AG04449 (cell line): Measurements from ENCODE around the gene NAA35.
"Not testable (repeated sequence)": the region's sequence is repeated elsewhere in the genome, so short reads cannot be mapped to it uniquely, and the experiment has no call there.

Experiments used
- CTCF ChIA-PET: fragments of 350-600 bp; formaldehyde crosslinking; extraction: SDS; loops from one replicate; lab custom pipeline; 2021; ENCODE audit warnings: antibody characterized with exemption; lab: Yijun Ruan, JAX
- POLR2A ChIA-PET: fragments of 400-600, 350-600 bp; formaldehyde crosslinking; extraction: SDS; loops from one replicate; lab custom pipeline; 2020; ENCODE audit warnings: antibody characterized with exemption, inconsistent platforms; lab: Yijun Ruan, JAX
- DNase-seq: peaks from one replicate; pipeline ENCODE4 v3.0.0-alpha.2; 2010; ENCODE audit warnings: low read depth, low spot score
- H3K4me3 ChIP-seq: 2 replicates; pipeline ENCODE4 v1.5.1; 2011; ENCODE audit warnings: low read depth, mild to moderate bottlenecking, control low read depth, low read length
- TF ChIP-seq, protein P1 (sequence below): IDR thresholded peaks from one replicate; pipeline ENCODE4 v1.5.1; 2011; ENCODE audit warnings: mild to moderate bottlenecking, moderate library complexity, low read length, control low read depth, inconsistent platforms; ENCODE audit not compliant: insufficient read depth; ENCODE audit errors: missing control alignments

NAA35 gene

DNA sequence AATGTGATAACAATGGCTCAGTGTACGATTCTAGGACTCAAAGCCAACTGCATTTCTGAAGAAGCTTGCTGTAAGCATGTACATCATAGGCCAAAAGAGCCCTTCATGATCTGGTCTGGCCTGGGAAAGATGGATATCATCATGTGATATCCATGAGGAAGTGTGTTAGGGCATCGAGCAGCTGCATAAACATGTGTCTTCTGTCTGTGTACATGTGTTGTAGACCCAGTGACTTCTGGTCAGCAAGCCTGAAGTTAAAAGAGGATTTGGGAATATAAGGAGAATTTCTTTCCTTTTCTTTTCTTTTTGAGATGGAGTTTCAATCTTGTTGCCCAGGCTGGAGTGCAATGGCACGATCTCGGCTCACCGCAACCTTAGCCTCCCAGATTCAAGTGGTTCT, 15.5 kb upstream of the NAA35 start:
- ChIA-PET POLR2A (no interaction called here), CTCF (no interaction called here)
- TF ChIP-seq, protein P1, sequence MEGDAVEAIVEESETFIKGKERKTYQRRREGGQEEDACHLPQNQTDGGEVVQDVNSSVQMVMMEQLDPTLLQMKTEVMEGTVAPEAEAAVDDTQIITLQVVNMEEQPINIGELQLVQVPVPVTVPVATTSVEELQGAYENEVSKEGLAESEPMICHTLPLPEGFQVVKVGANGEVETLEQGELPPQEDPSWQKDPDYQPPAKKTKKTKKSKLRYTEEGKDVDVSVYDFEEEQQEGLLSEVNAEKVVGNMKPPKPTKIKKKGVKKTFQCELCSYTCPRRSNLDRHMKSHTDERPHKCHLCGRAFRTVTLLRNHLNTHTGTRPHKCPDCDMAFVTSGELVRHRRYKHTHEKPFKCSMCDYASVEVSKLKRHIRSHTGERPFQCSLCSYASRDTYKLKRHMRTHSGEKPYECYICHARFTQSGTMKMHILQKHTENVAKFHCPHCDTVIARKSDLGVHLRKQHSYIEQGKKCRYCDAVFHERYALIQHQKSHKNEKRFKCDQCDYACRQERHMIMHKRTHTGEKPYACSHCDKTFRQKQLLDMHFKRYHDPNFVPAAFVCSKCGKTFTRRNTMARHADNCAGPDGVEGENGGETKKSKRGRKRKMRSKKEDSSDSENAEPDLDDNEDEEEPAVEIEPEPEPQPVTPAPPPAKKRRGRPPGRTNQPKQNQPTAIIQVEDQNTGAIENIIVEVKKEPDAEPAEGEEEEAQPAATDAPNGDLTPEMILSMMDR, result no peak
- H3K4me3 ChIP-seq, result no peak overlapping the region
- no peak for DNase-seq

DNA sequence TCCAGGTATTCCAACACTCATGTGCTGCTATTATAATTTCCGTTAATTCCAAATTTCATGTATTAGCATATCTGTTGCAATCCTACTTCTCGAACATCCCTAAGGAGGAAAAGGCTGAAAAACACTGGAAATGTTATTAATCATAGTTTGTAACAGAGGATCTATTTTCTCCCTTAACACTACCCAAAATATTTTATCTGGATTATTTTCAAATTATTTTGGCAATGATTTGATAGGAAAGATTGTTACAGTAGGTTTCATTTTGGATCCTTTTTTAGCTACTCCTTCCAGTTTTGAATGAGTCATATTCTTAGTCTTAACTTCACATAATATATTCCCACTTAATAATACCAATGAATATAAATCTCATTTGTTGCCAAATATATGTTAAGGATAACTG, 13.9 kb upstream of the NAA35 start:
- no peak for DNase-seq
- ChIA-PET CTCF (no interaction called here), POLR2A (no interaction called here)
- TF ChIP-seq, protein P1, result no peak
- H3K4me3 ChIP-seq, result no peak overlapping the region

DNA sequence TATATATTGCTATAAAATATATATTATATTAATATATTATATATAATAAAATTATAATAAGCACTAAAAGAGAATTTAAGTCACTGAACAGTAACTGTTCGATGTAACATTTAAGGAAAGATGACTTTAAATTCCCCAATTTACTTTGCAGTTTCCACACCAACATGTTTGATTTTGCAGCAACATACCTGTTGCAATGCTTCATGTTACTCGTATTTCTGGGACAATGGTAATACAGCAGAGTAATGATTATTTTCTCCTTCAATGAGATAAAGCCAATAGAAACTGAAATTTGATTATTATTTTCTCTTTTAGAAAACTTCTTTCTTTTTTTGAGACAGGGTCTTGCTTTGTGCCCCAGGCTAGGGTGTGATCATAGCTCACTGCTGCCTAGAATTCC, 9.5 kb upstream of the NAA35 start:
- CTCF ChIA-PET, result no interaction called here
- no peak for DNase-seq
- TF ChIP-seq, protein P1, result no peak
- H3K4me3 ChIP-seq, result no peak overlapping the region
- POLR2A ChIA-PET, result no interaction called here

DNA sequence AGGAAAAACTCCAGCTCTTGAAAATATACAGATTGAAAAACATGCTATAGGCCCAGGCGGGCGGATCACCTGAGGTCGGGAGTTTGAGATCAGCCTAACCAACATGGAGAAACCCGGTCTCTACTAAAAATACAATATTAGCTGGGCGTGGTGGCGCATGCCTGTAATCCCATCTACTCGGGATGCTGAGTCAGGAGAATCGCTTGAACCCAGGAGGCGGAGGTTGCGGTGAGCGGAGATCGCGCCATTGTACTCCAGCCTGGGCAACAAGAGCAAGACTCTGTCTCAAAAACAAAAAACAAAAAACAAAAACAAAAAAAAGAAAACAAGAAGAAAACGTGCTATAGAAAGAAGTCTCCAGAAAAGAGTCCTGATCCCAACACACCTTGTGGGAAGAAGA, 5.0 kb upstream of the NAA35 start:
- H3K4me3 ChIP-seq, POLR2A ChIA-PET, DNase-seq, CTCF ChIA-PET: not testable (repeated sequence)

DNA sequence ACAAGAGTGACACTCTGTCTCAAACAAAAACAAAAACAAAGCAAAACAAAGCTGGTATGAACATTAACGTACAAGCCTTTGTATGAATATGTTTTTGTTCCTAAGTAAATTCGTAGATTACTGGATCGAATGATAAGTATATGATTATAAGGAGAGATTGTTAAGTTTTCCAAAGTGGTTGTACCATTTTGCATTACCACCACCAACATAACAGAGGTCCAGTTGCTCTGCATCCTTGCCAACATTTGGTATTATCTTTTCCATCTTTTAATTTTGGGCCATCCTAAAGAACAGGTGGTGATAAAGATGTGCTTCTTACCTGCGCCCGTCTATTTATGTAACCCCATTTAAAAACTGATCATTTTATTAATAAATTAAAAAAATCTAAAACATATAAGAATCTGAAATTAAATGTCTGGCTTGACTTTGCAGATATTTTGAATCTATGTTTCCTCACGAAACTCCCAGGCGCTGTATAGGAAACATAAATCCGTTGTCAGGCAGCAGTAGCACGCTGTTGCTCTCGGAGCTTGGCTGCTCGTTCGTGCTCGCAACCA, 593 bp upstream of the NAA35 start:
- CTCF ChIA-PET, result interaction anchor here (0.8 kb wide), 1 partner anchor 21 kb away, joined by 3 read pairs; no protein-coding TSS in a partner anchor
- TF ChIP-seq, protein P1, result no peak
- no peak for DNase-seq
- POLR2A ChIA-PET, result no interaction called here
- H3K4me3 ChIP-seq, result peak overlapping the region; percentile 71

DNA sequence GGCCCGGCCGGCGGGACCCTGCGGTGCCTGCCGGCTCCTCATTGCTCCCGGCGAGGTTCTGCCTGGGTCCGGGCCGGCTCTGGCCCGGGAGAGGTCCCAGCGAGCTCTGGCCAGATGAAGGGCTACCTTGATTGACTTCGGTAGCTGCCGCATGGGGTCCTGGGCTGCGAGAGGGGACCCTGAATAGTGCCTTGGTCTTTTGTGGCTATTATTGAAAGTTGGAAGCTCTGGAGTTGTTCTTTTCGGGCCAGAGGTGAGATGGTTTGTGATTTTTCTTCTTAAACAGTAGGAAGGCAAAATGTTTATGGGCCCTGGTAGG, 635 bp downstream of the NAA35 start:
- TF ChIP-seq, protein P1, result no peak
- ChIA-PET CTCF (interaction anchor here (1.2 kb wide), 1 partner anchor 15 kb away, joined by 3 read pairs; no protein-coding TSS in a partner anchor), POLR2A (no interaction called here)
- H3K4me3 ChIP-seq, result peak overlapping the region; percentile 79
- no peak for DNase-seq

DNA sequence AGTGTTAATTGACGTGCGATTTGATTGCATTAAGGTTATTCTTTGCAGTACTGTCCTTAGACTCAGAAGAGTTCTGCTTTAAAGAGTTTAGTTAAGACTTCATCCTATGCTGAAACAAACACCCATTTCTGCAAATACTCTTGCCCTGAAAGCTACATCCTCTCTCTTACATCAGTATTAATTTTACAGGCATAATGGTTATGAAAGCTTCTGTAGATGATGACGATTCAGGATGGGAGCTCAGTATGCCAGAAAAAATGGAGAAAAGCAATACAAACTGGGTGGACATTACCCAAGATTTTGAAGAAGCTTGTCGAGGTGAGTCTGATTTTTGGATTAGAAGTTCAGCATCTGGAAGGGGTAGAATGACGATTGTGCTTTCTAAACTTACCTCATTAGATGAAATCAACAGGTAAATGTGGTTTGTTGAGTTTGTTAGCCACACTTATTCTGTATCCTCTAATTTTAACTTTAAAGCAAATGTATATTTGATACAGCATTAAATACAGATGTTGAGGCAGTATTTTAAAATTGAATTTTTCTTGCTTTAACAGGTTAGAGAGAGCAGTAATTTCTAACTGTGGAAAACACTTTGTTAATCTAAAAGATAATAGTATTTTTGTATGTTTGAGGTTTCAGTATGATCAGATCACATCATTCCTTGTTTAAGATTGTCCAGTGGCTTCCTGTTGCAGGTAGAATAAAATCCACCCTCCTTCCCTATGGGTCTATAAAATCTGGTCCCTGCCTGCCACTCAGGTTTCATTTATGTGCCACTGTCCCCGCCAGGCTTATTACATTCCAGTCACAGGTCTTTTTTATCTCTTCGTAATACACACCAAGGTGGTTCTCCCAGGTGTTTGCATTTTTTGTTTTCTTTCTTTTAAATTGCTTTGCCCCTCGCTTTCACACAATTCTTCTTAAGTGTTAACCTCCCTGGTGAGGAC, 1.3 kb downstream of the NAA35 start:
- POLR2A ChIA-PET, result no interaction called here
- H3K4me3 ChIP-seq, result peak overlapping the region; percentile 79
- no peak for DNase-seq
- CTCF ChIA-PET, result interaction anchor here (1.2 kb wide), 1 partner anchor 14 kb away, joined by 3 read pairs; no protein-coding TSS in a partner anchor
- TF ChIP-seq, protein P1, result no peak
